ENCODE data around the gene PLA2G6.
"Not testable (repeated sequence)": the region's sequence is repeated elsewhere in the genome, so short reads cannot be mapped to it uniquely, and the experiment has no call there.

The PLA2G6 gene

GRCh38 chr22:38191055-38191454 lies 9.4 kb upstream of the PLA2G6 start:
- DNase-seq: no peak

DNA sequence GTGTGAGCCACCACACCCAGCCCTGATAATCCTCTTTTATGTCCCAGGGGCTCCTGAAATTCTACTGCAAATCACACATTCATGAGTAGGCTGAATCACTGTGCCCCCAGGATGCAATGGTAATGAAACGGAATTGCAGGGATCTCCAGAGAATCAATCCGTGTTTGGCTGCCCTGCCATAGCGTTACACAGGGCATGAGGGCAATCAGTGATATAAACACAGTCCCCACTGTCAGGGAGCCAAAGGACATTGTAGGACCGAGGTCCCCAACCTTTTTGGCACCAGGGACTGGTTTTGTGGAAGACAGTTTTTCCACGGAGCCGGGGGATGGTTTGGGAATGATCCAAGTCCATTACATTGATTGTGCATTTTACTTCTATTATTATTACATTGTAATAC lies 9.0 kb upstream of the PLA2G6 start:
- no peak for DNase-seq

GRCh38 chr22:38189104-38189503 lies 7.5 kb upstream of the PLA2G6 start:
- DNase-seq: no peak

DNA sequence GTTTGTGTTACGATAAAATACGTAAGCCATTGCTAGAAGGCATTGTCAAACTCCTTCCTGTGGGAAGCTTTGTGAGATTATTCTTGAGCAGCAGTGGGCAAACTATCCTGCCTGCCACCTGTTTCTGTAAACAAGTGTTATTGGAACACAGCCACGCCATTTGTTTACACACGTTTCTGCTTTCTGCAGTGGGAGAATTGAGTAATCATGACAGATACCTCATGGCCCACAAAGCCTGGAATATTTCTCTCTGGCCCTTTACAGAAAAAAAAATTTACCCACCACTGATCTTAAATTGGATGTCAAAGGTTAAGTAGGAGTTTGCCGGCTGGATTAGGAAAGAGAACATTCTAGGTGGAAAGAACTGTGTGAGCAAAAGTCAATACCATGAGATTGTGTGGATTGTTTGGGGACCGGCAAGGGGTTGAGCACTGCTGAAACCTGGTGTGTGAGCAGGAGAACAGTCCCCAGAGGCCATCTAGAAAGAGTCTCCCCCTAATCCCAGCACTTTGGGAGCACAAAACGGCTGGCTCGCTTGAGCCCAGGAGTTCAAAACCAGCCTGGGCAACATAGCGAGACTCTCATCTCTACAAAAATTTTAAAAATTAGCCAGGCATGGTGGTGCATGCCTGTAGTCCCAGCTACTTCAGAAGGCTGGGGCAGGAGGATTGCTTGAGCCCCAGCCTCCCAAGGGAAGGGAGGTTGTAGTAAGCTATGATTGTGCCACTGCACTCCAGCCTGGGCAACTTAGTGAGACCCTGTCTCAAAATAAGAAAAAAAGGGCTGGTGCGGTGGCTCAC lies 6.0 kb upstream of the PLA2G6 start:
- DNase-seq: no peak

DNA sequence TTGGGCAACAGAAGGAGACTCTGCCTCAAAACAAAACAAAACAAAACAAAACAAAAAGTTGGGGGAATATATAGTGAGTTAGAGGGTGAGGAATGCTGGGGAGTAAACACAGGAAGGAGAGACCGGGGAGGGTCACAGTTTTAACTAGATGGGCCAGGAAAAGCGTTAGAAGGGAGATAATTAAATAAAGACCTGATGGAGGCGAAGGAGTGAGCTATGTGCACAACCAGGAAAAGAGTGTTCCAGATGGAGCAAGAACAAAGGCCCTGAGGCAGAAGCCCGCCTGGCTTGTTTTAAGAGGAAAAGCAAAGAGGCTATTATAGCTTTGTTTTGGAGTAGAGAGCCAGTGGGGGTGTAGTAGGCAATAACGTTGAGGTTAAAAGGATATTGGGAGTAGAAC lies 4.8 kb upstream of the PLA2G6 start:
- DNase-seq: no peak

GRCh38 chr22:38184788-38185187 lies 3.2 kb upstream of the PLA2G6 start:
- DNase-seq: no peak

GRCh38 chr22:38180841-38181452 lies 683 bp downstream of the PLA2G6 start:
- DNase-seq: peak; percentile 29

- DNase-seq: not testable (repeated sequence)
These were observed 3.1 kb downstream of the PLA2G6 start for GRCh38 chr22:38178605-38178937.

DNA sequence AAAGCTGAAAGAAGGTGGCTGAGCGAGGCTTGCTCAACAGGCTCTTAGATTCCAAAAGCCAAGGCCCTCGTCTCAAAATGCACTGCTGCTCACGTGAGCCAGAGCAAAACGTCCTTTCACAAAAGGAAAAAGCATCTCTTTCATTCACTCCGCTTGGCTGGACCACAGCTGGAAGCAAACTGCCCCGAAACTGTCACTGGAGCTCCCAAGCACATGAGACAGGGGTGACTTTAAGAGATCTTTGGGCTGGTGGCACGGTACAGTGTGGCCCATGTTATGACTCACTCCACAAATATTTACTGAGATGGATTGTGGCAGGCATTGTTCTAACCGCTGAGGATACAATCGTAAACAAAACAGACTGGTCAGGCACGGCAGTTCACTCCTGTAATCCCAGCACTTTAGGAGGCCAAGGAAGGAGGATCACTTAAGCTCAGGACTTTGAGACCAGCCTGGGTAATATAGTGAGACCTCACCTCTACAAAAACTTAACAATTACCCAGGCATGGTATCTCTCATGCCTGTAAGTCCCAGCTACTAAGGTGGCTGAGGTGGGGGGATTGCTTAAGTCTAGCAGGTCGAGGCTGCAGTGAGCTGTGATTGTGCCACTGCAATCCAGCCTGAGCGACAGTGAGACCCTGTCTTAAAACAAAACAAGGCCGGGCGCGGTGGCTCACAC lies 3.6 kb downstream of the PLA2G6 start:
- DNase-seq: no peak

- DNase-seq: not testable (repeated sequence)
These were observed 4.1 kb downstream of the PLA2G6 start for GRCh38 chr22:38177571-38177925.

DNA sequence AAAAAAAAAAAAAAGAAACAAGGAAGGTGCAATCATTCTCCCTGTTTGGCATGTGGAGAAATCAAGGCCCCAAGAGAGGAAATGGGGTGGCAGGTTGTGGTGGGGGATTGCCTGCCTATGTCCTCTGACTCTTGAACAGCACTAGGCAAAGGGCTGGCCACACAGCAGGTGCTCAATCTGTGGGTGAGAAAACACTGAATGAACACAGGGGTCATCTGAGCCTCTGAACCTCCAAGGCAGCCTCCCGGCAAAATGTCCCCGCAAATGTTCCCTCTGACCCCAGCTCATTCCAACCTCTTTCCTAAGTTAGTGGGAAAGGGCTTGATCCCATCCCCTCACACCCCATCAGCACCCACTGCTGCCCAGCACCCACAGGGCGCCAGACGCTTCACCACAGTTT lies 4.6 kb downstream of the PLA2G6 start:
- no peak for DNase-seq

GRCh38 chr22:38176170-38176741 lies 5.4 kb downstream of the PLA2G6 start:
- peak; percentile 27 for DNase-seq

GRCh38 chr22:38175206-38176118 lies 6.2 kb downstream of the PLA2G6 start:
- no peak for DNase-seq

DNA sequence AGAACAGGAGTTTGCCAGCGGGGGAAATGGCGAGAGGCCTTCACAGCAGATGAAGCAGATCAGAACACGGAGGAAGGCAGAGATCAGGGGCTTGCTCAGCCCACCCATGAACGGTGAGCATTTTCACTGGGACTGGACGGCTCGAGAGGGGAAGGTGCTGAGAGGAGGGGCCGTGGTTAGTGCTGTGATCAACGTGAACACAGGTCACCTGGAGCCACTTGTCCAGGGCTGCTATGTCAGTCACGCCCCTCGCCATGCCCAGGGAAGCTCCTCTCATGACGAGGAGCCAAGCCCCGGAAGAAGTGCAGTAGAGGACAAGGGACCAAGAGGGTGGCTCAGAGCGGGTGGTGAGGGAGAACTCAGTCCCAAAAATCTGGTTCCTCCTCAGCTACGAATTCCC lies 7.0 kb downstream of the PLA2G6 start:
- DNase-seq: no peak

DNA sequence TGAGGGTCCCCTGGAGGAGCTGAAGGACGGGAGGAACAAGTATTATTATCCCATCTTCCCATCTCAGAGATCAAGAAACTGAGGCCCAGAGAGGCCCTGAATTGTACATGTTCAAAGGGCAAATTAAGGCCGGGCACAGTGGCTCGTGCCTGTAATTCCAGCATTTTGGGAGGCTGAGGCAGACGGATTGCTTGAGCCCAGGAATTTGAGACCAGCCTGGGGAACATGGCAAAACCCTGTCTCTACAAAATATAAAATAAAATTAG lies 8.1 kb downstream of the PLA2G6 start:
- no peak for DNase-seq

GRCh38 chr22:38172832-38173640 lies 8.6 kb downstream of the PLA2G6 start:
- peak; percentile 21 for DNase-seq

GRCh38 chr22:38171927-38172831 lies 9.5 kb downstream of the PLA2G6 start:
- no peak for DNase-seq

- DNase-seq: no peak
These were observed 11.2 kb downstream of the PLA2G6 start for GRCh38 chr22:38170469-38170868.

DNA sequence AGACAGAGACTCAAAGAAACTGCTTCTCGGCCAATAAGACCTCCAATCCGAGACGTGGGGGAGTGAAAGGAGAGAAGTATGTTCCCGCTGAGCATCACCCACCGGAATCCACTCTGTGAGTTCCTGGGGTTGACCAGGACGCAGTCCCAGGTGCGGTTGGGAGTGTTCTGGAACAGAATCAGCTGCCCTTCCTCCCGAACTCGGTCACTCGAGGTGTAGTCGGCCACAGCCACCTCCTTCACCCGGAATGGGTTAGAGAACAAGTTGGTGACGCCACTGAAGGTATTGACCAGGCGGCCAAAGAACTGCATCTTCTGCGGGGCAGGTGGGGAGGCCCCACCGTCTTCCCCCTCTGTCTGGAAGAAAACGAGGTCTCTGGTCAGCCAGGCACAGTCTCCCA lies 12.5 kb downstream of the PLA2G6 start:
- no peak for DNase-seq

- no peak for DNase-seq
These were observed 13.6 kb downstream of the PLA2G6 start for GRCh38 chr22:38167988-38168407.

Data from activated naive CD4-positive, alpha-beta T cell treated with Interleukin-2 at 50 U/mL for 16 hours (primary cell).